ENCODE measurements around the gene SORCS3. TPM values are rescaled to one million over a fixed set of nuclear protein-coding genes. Genes with fewer than 3 reads are reported as not detected.
"Not testable (repeated sequence)": the region's sequence is repeated elsewhere in the genome, so short reads cannot be mapped to it uniquely, and the experiment has no call there.

The SORCS3 gene
- total RNA-seq, 1 donor: 2.5 TPM

DNA sequence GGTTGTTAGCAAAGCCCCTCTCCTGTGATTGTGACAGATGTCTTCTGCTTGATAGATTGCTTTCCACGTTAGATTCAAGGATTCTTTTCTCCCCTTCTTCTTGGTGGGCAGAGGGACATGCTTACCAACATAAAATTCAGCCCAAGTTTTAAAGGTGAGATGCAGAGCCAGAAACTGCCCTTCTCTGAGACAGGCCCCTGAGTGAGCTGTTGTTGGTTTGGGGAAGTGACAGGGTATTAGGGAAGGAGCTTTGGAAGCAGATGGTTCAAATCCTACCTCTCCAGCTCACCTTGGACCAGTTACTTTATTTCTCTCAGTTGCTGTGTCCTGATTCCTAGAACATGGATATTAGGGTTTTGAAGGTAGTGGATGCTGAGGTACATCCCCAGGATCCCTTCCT lies 53.0 kb downstream of the SORCS3 start:
- Histone ChIP-seq H3K27me3 (ENCODE audit: insufficient read depth, low read length) (no peaks in the 10 kb centered on the region), H3K4me1 (ENCODE audit: insufficient read depth, low read length) (no peaks in the 10 kb centered on the region), H3K9me3 (ENCODE audit: low read depth, low read length) (no peaks in the 10 kb centered on the region), H3K4me3 (ENCODE audit: low read length) (no peak overlapping the region)

DNA sequence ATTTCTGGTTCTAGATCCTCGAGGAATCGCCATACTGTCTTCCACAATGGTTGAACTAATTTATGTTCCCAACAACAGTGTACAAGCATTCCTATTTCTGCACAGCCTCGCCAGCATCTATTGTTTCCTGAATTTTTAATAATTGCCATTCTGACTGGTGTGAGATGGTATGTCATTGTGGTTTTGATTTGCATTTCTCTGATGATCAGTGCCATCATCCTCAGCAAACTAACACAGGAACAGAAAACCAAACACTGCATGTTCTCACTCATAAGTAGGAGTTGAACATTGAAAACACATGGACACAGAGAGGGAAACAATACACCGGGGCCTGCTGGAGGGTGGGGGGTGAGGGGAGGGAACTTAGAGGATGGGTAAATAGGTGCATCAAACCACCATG lies 62.2 kb downstream of the SORCS3 start:
- not testable (repeated sequence) for H3K4me1 ChIP-seq (ENCODE audit: insufficient read depth, low read length); H3K4me3 ChIP-seq (ENCODE audit: low read length); H3K9me3 ChIP-seq (ENCODE audit: low read depth, low read length); H3K27me3 ChIP-seq (ENCODE audit: insufficient read depth, low read length)

DNA sequence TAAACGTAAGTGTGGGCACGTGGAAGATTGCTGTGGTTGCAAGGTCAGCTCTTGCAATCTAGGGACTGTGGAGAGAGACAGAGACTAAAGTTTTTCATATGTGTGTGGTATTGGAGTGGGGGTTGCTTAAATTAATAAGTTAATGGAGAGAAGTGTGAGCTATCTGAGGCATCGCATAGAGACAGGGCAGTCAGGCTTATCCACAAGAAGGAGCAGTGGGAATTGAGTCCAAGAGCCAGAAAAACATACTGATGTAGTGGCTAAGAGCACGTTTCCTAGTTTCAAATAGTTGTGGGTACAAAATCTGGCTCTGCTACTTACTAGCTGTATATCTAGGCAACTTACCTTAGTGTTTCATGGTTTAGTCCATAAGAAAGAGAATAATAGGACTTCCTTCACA lies 65.8 kb downstream of the SORCS3 start:
- Histone ChIP-seq H3K27me3 (ENCODE audit: insufficient read depth, low read length) (no peaks in the 10 kb centered on the region), H3K9me3 (ENCODE audit: low read depth, low read length) (no peaks in the 10 kb centered on the region), H3K4me1 (ENCODE audit: insufficient read depth, low read length) (no peaks in the 10 kb centered on the region), H3K4me3 (ENCODE audit: low read length) (no peak overlapping the region)

DNA sequence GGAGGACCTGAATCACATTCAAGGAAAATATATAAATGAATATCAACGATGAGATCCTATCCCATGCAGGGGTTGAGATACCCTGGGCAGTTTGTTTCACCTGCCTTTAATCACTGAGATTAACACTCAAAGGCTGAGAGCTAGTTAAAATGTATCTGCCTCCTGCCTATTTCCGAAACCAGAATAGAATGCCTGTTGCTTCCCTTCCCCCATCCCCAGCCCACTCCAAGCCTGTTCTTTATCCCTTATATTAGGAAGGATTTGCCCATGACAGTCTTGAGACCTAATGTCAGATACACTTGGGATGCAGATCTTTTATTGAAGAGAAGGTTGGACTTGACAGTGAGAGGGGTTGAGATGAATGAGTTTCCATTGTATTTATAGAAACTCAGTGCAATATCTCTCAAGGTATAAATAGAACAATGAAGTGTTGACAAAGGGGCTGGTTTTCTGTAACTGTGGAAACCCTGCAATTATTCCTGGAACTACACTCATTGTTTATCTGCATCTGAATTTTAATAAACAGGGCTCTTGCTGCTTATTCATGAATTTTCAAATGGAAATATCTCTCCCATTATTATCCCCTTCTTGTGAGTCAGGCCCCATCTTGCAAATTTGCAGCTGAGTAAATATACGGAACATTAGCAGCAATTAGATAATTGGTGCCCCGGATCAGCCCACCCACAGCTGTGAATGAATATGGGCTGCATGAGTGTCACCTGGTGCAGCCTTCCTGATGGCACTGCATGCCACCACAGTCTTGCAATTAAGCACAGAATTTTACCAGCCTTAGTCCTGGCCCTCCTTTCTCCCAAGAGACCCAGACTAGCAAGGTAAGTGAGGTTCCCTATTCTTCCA lies 66.7 kb downstream of the SORCS3 start:
- H3K4me3 ChIP-seq (ENCODE audit: low read length): no peak overlapping the region
- no peaks in the 10 kb centered on the region for H3K9me3 ChIP-seq (ENCODE audit: low read depth, low read length)

DNA sequence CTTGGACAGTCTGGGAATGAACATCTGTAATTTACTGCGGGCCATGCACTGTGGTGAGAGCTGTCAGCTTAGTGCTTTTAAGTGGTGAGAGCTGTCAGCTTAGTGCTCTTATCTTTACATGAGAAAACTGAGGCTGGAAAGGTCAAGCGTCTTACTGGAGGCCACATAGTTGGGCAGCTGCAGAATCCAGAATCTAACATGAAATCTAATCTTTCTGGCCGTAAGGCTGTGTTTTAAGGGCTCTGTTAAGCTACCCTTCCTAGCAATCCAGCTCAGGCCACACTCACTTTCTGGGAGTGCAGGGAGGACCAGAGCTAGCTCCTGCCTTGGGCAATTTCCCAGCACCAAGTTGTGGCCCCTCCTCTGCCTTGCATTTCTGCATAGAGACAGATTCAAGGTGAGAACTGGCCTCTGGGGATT lies 70.2 kb downstream of the SORCS3 start:
- H3K4me1 ChIP-seq (ENCODE audit: insufficient read depth, low read length): no peaks in the 10 kb centered on the region
- no peaks in the 10 kb centered on the region for H3K27me3 ChIP-seq (ENCODE audit: insufficient read depth, low read length)
- no peak overlapping the region for H3K4me3 ChIP-seq (ENCODE audit: low read length)
- no peaks in the 10 kb centered on the region for H3K9me3 ChIP-seq (ENCODE audit: low read depth, low read length)

More for the DNA sequence above, 66.7 kb downstream of the SORCS3 start:
- Histone ChIP-seq H3K27me3 (ENCODE audit: insufficient read depth, low read length) (no peaks in the 10 kb centered on the region), H3K4me1 (ENCODE audit: insufficient read depth, low read length) (no peaks in the 10 kb centered on the region)

DNA sequence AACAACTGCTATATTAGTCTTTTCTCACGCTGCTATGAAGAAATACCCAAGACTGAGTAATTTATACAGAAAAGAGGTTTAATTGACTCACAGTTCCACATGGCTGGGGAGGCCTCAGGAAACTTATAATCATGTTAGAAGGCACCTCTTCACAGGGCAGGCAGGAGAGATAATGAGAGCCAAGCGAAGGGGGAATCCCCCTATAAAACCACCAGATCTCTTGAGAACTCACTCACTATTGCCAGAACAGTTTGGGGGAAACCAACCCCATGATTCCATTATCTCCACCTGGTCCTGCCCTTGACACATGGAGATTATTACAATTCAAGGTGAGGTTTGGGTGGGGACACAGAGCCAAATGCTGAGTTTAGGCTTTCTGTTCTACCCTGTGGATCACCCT lies 89.5 kb downstream of the SORCS3 start:
- H3K9me3 ChIP-seq (ENCODE audit: low read depth, low read length); H3K4me1 ChIP-seq (ENCODE audit: insufficient read depth, low read length); H3K27me3 ChIP-seq (ENCODE audit: insufficient read depth, low read length); H3K4me3 ChIP-seq (ENCODE audit: low read length): not testable (repeated sequence)

DNA sequence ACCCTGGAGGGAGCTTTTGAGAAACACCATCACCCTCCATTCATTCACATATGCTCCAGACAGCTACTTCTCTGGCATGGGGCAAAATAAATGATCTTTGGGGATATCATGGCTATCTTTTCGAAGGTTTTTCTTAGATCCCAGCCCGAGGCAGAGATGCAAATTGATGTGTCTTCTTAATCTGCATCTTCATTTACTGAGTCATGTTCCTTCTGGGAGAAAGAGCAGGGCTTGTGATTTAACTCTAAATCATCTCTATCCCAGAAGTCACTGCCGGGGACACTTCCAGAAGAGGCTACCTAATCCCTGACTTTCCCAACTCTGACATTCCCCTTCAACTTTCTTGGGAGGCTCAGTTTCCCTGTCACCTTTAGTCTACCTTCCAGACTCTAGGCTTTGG lies 90.1 kb downstream of the SORCS3 start:
- Histone ChIP-seq H3K9me3 (ENCODE audit: low read depth, low read length) (no peaks in the 10 kb centered on the region), H3K27me3 (ENCODE audit: insufficient read depth, low read length) (peaks cover 3% of the 10 kb centered on the region), H3K4me3 (ENCODE audit: low read length) (no peak overlapping the region), H3K4me1 (ENCODE audit: insufficient read depth, low read length) (no peaks in the 10 kb centered on the region)

DNA sequence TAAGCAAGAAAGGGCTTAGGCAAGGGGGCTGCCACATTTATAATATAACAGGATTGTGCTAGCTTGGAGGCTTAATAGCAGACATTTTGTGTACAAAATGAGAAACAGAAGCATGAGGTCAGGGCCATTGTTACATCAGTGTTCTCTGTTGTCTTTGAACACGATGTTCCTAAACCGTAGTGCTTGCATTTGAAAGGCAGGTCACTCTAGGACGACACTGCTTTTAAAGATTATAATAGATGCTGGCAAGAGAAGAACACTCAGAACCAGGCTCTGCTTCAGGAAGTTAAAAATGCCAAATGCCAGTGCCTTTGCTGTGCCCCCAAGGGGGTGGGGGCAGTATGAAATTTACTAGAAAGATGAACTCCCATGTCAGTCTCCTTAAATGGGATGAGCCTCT lies 91.1 kb downstream of the SORCS3 start:
- no peaks in the 10 kb centered on the region for H3K9me3 ChIP-seq (ENCODE audit: low read depth, low read length)

DNA sequence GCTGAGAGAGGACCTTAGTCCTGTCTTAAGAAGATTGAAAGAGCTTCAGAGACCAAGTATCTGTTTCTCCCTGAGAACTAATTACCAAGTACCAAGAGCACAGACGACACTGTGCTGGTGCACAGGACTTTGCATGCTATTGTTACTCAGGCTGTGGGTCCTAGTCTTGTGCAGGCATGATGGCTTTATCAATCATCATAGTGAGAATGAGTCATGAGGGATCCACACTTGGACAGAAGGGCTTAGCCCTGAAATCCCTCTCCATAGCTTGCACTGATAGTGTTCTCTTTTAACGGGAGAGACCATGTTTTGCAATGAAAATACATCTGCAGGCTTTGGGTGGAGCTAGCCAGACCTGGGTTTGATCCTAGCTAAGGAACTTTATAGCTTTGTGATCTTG lies 93.3 kb downstream of the SORCS3 start:
- no peak overlapping the region for H3K4me3 ChIP-seq (ENCODE audit: low read length)
- no peaks in the 10 kb centered on the region for H3K4me1 ChIP-seq (ENCODE audit: insufficient read depth, low read length)
- no peaks in the 10 kb centered on the region for H3K9me3 ChIP-seq (ENCODE audit: low read depth, low read length)
- H3K27me3 ChIP-seq (ENCODE audit: insufficient read depth, low read length): peaks cover 3% of the 10 kb centered on the region

More for the DNA sequence above, 91.1 kb downstream of the SORCS3 start:
- H3K4me3 ChIP-seq (ENCODE audit: low read length): no peak overlapping the region
- no peaks in the 10 kb centered on the region for H3K4me1 ChIP-seq (ENCODE audit: insufficient read depth, low read length)
- peaks cover 3% of the 10 kb centered on the region for H3K27me3 ChIP-seq (ENCODE audit: insufficient read depth, low read length)

DNA sequence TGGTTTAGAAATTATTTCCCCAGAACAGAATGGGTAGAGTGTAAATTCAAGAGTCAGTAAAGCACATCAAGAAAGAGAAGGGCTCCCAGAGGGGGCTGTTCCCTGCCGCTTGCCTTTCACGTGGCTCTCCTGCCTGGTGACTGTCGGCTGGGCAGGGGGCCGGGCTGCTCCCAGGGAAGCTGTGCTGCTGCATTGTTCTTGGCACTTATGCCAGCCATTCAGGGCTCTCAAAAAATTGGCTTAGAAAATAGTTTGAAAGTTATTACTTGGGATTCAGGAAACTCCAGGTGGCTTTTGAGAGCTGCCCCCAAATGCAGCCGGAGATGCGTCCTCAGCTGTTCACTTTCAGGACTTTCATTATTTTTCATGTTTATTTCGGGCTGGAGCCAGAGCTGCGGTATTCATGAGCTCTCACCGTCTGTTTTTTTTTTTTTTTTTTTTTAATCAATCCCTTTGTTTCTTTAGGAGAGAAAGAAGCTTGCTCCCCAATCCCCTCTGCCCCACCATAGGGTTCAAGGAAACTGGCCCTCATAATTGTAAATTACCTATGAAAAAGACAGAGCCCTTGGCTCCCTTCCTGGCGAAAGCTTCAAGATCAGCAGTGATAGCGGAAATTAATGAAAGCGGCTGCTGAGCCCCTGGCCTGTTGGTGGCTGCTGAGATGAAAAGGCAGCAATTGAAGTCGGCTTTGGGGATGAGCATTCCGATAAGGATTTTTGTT lies 94.1 kb downstream of the SORCS3 start:
- no peak overlapping the region for H3K4me3 ChIP-seq (ENCODE audit: low read length)
- no peaks in the 10 kb centered on the region for H3K4me1 ChIP-seq (ENCODE audit: insufficient read depth, low read length)
- peaks cover 3% of the 10 kb centered on the region for H3K27me3 ChIP-seq (ENCODE audit: insufficient read depth, low read length)
- no peaks in the 10 kb centered on the region for H3K9me3 ChIP-seq (ENCODE audit: low read depth, low read length)

DNA sequence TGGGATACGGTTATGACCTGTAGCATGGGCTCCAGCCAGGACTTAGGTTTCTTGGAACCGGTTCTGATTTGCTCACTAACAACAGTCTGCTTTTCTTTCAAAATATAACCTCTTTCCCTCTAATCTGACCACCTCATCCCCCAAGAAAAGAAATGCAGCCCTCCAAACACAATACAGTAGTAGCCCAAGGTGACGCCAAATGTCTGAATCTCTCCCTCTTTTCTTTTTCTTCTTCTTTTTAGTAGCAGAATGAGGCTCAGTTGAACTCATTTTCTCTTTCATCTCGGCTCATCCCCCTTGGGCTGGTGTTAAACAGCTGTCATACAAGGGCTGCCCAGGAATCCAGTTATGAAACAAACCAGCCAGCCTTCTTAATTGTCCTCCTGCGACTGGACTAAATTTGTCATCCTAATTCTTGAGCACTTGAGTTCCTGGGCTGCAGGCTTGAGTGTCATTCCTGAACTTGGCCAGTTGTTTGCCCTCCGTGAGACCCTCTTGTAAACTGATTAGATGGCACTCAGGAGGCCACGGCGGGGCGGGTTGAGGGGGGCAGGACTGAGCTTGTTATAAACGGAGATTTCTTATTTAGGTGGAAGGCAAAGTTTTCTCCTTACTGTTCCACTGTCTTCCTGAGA lies 94.8 kb downstream of the SORCS3 start:
- Histone ChIP-seq H3K4me3 (ENCODE audit: low read length) (no peak overlapping the region), H3K4me1 (ENCODE audit: insufficient read depth, low read length) (no peaks in the 10 kb centered on the region), H3K27me3 (ENCODE audit: insufficient read depth, low read length) (peaks cover 3% of the 10 kb centered on the region), H3K9me3 (ENCODE audit: low read depth, low read length) (no peaks in the 10 kb centered on the region)

DNA sequence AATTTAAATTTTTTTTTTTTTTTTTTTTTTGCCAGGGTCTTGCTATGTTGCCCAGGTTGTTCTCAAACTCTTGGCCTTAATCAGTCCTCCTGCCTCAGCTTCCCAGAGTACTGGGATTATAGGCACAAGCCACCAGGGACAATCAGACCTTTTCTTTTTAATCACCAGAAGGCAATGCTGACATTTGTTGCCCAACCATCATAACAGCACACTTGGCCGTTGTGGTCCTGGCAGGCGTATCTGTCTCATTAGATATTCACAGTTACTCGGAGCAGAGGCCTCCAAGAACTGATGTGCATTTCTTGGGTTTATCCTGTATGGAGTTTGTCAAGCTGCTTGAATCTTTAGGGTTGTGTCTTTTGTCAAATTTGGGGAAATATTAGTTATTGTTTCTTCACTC lies 100.0 kb downstream of the SORCS3 start:
- no peaks in the 10 kb centered on the region for H3K9me3 ChIP-seq (ENCODE audit: low read depth, low read length)
- H3K4me1 ChIP-seq (ENCODE audit: insufficient read depth, low read length): no peaks in the 10 kb centered on the region
- H3K27me3 ChIP-seq (ENCODE audit: insufficient read depth, low read length): no peaks in the 10 kb centered on the region
- H3K4me3 ChIP-seq (ENCODE audit: low read length): no peak overlapping the region

DNA sequence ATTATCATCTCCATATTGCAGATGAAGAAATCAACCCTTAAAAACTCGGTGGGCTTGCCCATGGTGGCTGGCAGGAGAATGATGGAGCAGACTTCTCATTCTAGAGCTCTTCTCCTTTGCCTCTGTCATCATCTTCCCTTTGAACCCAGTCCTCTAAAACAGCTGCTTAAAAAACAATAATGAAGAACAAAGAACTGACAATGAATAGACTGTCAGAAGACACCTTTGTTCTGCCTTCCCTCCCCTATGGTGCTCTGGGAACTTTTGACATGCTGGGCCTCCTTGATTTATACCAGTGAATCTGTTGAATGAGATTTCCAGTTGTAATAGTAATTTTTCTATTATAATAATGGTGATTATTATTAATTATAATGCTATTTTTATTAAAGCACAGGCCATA lies 103.0 kb downstream of the SORCS3 start:
- Histone ChIP-seq H3K27me3 (ENCODE audit: insufficient read depth, low read length) (no peaks in the 10 kb centered on the region), H3K9me3 (ENCODE audit: low read depth, low read length) (no peaks in the 10 kb centered on the region), H3K4me3 (ENCODE audit: low read length) (no peak overlapping the region), H3K4me1 (ENCODE audit: insufficient read depth, low read length) (no peaks in the 10 kb centered on the region)

DNA sequence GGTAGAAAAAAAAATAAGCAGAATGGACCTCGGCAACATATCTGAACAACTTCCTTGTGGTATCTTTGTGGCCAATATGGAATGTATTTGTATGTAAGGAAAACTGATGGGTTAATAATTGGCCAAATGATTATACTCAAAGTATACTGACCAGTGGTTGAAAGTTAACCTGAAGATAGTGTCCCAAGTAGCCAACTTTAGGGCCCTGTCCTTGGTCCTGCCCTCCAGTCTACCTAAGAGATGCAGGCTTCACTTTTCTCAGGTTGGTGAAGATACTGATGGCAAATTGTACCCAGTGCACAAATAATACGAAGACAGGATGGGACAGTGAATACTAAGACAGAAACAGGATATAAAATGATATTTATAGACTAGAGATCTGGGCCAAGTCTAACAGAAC lies 109.2 kb downstream of the SORCS3 start:
- Histone ChIP-seq H3K27me3 (ENCODE audit: insufficient read depth, low read length) (no peaks in the 10 kb centered on the region), H3K9me3 (ENCODE audit: low read depth, low read length) (no peaks in the 10 kb centered on the region), H3K4me3 (ENCODE audit: low read length) (no peak overlapping the region), H3K4me1 (ENCODE audit: insufficient read depth, low read length) (no peaks in the 10 kb centered on the region)

DNA sequence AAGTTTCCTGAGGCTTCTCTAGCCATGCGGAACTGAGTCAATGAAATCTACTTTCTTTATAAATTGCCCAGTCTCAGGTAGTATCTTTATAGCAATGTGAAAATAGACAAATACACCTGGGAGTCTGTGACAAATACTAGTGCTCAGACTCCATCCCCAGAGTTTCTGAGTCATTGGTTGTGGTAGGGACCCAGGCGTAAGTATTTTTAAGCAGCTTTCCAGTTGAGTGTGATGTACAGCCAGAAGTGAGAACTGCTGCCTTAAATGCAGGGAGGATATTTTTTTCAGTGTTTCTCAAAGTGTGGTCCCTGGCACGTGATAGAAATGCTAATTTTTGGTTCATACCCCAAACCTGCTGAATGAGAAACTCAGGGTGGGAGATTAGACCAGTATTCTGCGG lies 121.7 kb downstream of the SORCS3 start:
- Histone ChIP-seq H3K27me3 (ENCODE audit: insufficient read depth, low read length) (no peaks in the 10 kb centered on the region), H3K9me3 (ENCODE audit: low read depth, low read length) (no peaks in the 10 kb centered on the region), H3K4me3 (ENCODE audit: low read length) (no peak overlapping the region), H3K4me1 (ENCODE audit: insufficient read depth, low read length) (no peaks in the 10 kb centered on the region)
